ENCODE measurements around the gene SHOX. TPM values are rescaled to one million over a fixed set of nuclear protein-coding genes. Genes with fewer than 3 reads are reported as not detected.
"Not testable (repeated sequence)": the region's sequence is repeated elsewhere in the genome, so short reads cannot be mapped to it uniquely, and the experiment has no call there.

The SHOX gene
- total RNA-seq, 1 donor from 2014 or later: not detected

- ATAC-seq: no peak
- intact Hi-C loops (cut with DNase I): no loop called here
Observed at GRCh38 chrX:650811-651210, 20.2 kb downstream of the SHOX start.

DNA sequence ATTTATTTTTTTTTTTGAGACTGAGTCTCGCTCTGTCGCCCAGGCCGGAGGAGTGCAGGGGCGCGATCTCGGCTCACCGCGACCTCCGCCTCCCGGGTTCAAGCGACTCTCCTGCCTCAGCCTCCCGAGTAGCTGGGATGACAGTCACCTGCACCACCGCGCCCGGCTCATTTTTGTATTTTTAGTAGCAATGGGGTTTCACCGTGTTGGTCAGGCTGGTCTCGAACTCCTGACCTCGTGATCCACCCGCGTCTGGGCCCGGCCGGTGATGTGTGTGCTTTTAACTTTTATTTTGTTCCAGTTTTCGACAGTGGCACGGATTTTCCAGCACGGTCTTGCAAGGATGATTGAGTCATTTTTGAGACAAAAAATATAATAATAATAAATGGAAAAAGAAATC is 21.3 kb downstream of the SHOX start:
- H3K36me3 ChIP-seq; ATAC-seq; intact Hi-C loops (cut with DNase I); H3K9me3 ChIP-seq; H3K27me3 ChIP-seq; H3K4me1 ChIP-seq; H3K27ac ChIP-seq; H3K4me3 ChIP-seq: not testable (repeated sequence)
- DNase-seq: peak; percentile 28

More at GRCh38 chrX:650811-651210, 20.2 kb downstream of the SHOX start:
- no peaks in the 10 kb centered on the region for H3K36me3 ChIP-seq
- H3K4me3 ChIP-seq: no peak overlapping the region
- no peak overlapping the region for H3K27ac ChIP-seq
- DNase-seq: no peak
- no peaks in the 10 kb centered on the region for H3K4me1 ChIP-seq
- TF ChIP-seq, protein P1, sequence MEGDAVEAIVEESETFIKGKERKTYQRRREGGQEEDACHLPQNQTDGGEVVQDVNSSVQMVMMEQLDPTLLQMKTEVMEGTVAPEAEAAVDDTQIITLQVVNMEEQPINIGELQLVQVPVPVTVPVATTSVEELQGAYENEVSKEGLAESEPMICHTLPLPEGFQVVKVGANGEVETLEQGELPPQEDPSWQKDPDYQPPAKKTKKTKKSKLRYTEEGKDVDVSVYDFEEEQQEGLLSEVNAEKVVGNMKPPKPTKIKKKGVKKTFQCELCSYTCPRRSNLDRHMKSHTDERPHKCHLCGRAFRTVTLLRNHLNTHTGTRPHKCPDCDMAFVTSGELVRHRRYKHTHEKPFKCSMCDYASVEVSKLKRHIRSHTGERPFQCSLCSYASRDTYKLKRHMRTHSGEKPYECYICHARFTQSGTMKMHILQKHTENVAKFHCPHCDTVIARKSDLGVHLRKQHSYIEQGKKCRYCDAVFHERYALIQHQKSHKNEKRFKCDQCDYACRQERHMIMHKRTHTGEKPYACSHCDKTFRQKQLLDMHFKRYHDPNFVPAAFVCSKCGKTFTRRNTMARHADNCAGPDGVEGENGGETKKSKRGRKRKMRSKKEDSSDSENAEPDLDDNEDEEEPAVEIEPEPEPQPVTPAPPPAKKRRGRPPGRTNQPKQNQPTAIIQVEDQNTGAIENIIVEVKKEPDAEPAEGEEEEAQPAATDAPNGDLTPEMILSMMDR (IDR thresholded peaks at IDR 0.05): no peak
- H3K9me3 ChIP-seq: no peaks in the 10 kb centered on the region
- peaks cover 2% of the 10 kb centered on the region for H3K27me3 ChIP-seq

GRCh38 chrX:652341-652741 is 21.8 kb downstream of the SHOX start:
- Histone ChIP-seq H3K36me3 (no peaks in the 10 kb centered on the region), H3K4me1 (no peaks in the 10 kb centered on the region), H3K4me3 (no peak overlapping the region), H3K9me3 (no peaks in the 10 kb centered on the region), H3K27ac (no peak overlapping the region), H3K27me3 (no peaks in the 10 kb centered on the region)
- ATAC-seq (no peak), DNase-seq (peak; percentile 39)
- intact Hi-C loops (cut with DNase I): no loop called here
- TF ChIP-seq, protein P1 (IDR thresholded peaks at IDR 0.05): no peak

- no peaks in the 10 kb centered on the region for H3K36me3 ChIP-seq
- intact Hi-C loops (cut with DNase I): no loop called here
Observed at GRCh38 chrX:653306-653705, 22.7 kb downstream of the SHOX start.

GRCh38 chrX:661154-661553 is 30.6 kb downstream of the SHOX start:
- TF ChIP-seq, protein P1 (IDR thresholded peaks at IDR 0.05): no peak
- no peak overlapping the region for H3K4me3 ChIP-seq
- H3K27me3 ChIP-seq: no peaks in the 10 kb centered on the region
- DNase-seq (no peak), ATAC-seq (no peak)
- no peaks in the 10 kb centered on the region for H3K36me3 ChIP-seq
- intact Hi-C loops (cut with DNase I): no loop called here
- H3K9me3 ChIP-seq: no peaks in the 10 kb centered on the region
- no peaks in the 10 kb centered on the region for H3K4me1 ChIP-seq
- H3K27ac ChIP-seq: no peak overlapping the region

More at GRCh38 chrX:653306-653705, 22.7 kb downstream of the SHOX start:
- no peak overlapping the region for H3K27ac ChIP-seq
- DNase-seq: no peak
- H3K4me1 ChIP-seq: no peaks in the 10 kb centered on the region
- no peak overlapping the region for H3K4me3 ChIP-seq
- no peaks in the 10 kb centered on the region for H3K9me3 ChIP-seq
- no peaks in the 10 kb centered on the region for H3K27me3 ChIP-seq
- TF ChIP-seq, protein P1 (IDR thresholded peaks at IDR 0.05): no peak
- ATAC-seq: no peak

DNA sequence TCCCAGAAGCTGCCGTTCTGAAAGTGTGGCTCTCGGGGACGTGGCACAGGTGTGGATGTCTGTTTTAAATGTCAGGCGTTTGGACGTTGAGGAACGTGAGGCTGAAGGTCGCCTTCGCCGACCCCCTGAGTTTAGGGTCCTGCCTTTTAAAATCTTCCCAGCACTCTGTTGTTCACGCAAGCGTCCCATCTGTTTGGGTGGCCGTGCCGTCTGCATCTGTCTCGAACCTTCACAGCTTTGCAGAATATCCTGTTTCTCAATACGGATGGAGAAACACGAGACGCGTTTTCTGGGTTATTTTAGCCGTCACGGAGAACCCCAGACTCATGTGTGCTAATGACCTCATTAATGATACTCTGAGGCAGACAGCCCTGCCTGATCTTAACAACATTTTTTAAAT is 31.5 kb downstream of the SHOX start:
- H3K4me3 ChIP-seq: no peak overlapping the region
- ATAC-seq: no peak
- TF ChIP-seq, protein P1 (IDR thresholded peaks at IDR 0.05): no peak
- H3K9me3 ChIP-seq: no peaks in the 10 kb centered on the region
- intact Hi-C loops (cut with DNase I): no loop called here
- no peak overlapping the region for H3K27ac ChIP-seq
- no peaks in the 10 kb centered on the region for H3K36me3 ChIP-seq
- no peaks in the 10 kb centered on the region for H3K27me3 ChIP-seq
- no peak for DNase-seq
- no peaks in the 10 kb centered on the region for H3K4me1 ChIP-seq
